Measurements from ENCODE around the gene SKA3.
"Not testable (repeated sequence)": the region's sequence is repeated elsewhere in the genome, so short reads cannot be mapped to it uniquely, and the experiment has no call there.

SKA3 gene

GRCh38 chr13:21176215-21176981 is at the start of gene SKA3, which contains the start of gene MRPL57:
Gene SKA3 (minus strand): TSS chr13:21176552. CDS start chr13:21176477, 75 bp downstream.
Gene MRPL57 (plus strand): TSS chr13:21176658. CDS start chr13:21176917, 259 bp downstream.
- Histone ChIP-seq H3K4me2 (ENCODE audit: low read length) (peak within 1 kb of the TSS; percentile 66), H3K27ac (peak within 1 kb of the TSS; percentile 97), H3K4me1 (no peaks in the 10 kb centered on the region), H3K9me3 (ENCODE audit: control insufficient read depth, low read length) (no peaks in the 10 kb centered on the region), H3K36me3 (ENCODE audit: control insufficient read depth, insufficient read depth, low read length) (no peaks in the 10 kb centered on the region), H2AFZ (peak within 1 kb of the TSS; percentile 94), H3K4me3 (ENCODE audit: low read depth, low read length) (peak within 1 kb of the TSS; percentile 92), H3K27me3 (ENCODE audit: control insufficient read depth, insufficient read depth, low read length) (no peaks in the 10 kb centered on the region), H3K9ac (peak within 1 kb of the TSS; percentile 53), H3K79me2 (no peaks in the 10 kb centered on the region)
- TF ChIP-seq, protein P1, sequence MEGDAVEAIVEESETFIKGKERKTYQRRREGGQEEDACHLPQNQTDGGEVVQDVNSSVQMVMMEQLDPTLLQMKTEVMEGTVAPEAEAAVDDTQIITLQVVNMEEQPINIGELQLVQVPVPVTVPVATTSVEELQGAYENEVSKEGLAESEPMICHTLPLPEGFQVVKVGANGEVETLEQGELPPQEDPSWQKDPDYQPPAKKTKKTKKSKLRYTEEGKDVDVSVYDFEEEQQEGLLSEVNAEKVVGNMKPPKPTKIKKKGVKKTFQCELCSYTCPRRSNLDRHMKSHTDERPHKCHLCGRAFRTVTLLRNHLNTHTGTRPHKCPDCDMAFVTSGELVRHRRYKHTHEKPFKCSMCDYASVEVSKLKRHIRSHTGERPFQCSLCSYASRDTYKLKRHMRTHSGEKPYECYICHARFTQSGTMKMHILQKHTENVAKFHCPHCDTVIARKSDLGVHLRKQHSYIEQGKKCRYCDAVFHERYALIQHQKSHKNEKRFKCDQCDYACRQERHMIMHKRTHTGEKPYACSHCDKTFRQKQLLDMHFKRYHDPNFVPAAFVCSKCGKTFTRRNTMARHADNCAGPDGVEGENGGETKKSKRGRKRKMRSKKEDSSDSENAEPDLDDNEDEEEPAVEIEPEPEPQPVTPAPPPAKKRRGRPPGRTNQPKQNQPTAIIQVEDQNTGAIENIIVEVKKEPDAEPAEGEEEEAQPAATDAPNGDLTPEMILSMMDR (IDR thresholded peaks at IDR 0.05), result no peak

GRCh38 chr13:21225082-21225481 is 48.7 kb upstream of the SKA3 start:
- TF ChIP-seq, protein P1 (IDR thresholded peaks at IDR 0.05), result no peak
- Histone ChIP-seq H3K27me3 (ENCODE audit: control insufficient read depth, insufficient read depth, low read length) (no peaks in the 10 kb centered on the region), H2AFZ (no peak overlapping the region), H3K9me3 (ENCODE audit: control insufficient read depth, low read length) (peaks cover 3% of the 10 kb centered on the region), H3K36me3 (ENCODE audit: control insufficient read depth, insufficient read depth, low read length) (no peaks in the 10 kb centered on the region), H3K79me2 (no peaks in the 10 kb centered on the region), H3K27ac (no peak overlapping the region), H3K4me2 (ENCODE audit: low read length) (no peak overlapping the region), H3K9ac (no peak overlapping the region), H3K4me1 (no peaks in the 10 kb centered on the region), H3K4me3 (ENCODE audit: low read depth, low read length) (no peak overlapping the region)

- H3K36me3 ChIP-seq (ENCODE audit: control insufficient read depth, insufficient read depth, low read length), result no peaks in the 10 kb centered on the region
- no peak overlapping the region for H3K4me2 ChIP-seq (ENCODE audit: low read length)
These were observed 44.9 kb upstream of the SKA3 start for GRCh38 chr13:21221268-21221667.

GRCh38 chr13:21219716-21220115 is 43.4 kb upstream of the SKA3 start:
- H2AFZ ChIP-seq; H3K4me2 ChIP-seq (ENCODE audit: low read length); H3K4me3 ChIP-seq (ENCODE audit: low read depth, low read length); H3K36me3 ChIP-seq (ENCODE audit: control insufficient read depth, insufficient read depth, low read length); H3K9ac ChIP-seq; H3K4me1 ChIP-seq; H3K79me2 ChIP-seq; H3K9me3 ChIP-seq (ENCODE audit: control insufficient read depth, low read length); H3K27ac ChIP-seq; H3K27me3 ChIP-seq (ENCODE audit: control insufficient read depth, insufficient read depth, low read length): not testable (repeated sequence)

More at GRCh38 chr13:21221268-21221667, 44.9 kb upstream of the SKA3 start:
- Histone ChIP-seq H3K27me3 (ENCODE audit: control insufficient read depth, insufficient read depth, low read length) (no peaks in the 10 kb centered on the region), H3K79me2 (no peaks in the 10 kb centered on the region), H3K9me3 (ENCODE audit: control insufficient read depth, low read length) (peaks cover 3% of the 10 kb centered on the region), H2AFZ (no peak overlapping the region), H3K9ac (no peak overlapping the region), H3K4me3 (ENCODE audit: low read depth, low read length) (no peak overlapping the region), H3K4me1 (no peaks in the 10 kb centered on the region), H3K27ac (no peak overlapping the region)
- TF ChIP-seq, protein P1 (IDR thresholded peaks at IDR 0.05), result no peak

DNA sequence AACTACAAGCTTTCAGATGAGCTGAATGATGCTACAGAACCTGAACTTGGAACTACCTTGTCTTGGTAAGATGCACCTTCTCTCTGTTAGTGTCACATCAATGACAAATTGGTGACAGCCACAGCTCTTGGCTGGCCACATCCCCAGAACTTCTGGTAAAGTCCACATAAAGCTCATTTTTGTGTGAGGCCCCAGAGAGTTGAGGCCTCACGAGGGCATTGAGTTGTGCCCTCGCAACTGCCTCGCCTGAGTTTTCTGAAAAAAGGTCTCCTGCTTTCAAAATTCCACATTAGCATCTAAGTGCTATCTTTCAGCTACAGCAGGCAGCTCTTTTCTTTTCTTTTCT is 42.7 kb upstream of the SKA3 start:
- TF ChIP-seq, protein P1 (IDR thresholded peaks at IDR 0.05), result no peak
- H3K36me3 ChIP-seq (ENCODE audit: control insufficient read depth, insufficient read depth, low read length), result no peaks in the 10 kb centered on the region
- no peak overlapping the region for H3K27ac ChIP-seq
- H3K4me3 ChIP-seq (ENCODE audit: low read depth, low read length), result no peak overlapping the region
- no peaks in the 10 kb centered on the region for H3K4me1 ChIP-seq
- no peak overlapping the region for H3K4me2 ChIP-seq (ENCODE audit: low read length)
- H3K9me3 ChIP-seq (ENCODE audit: control insufficient read depth, low read length), result peaks cover 3% of the 10 kb centered on the region
- H3K79me2 ChIP-seq, result no peaks in the 10 kb centered on the region
- H2AFZ ChIP-seq, result no peak overlapping the region
- no peak overlapping the region for H3K9ac ChIP-seq
- no peaks in the 10 kb centered on the region for H3K27me3 ChIP-seq (ENCODE audit: control insufficient read depth, insufficient read depth, low read length)
